ENCODE measurements around the gene TRIM63. TPM values are rescaled to one million over a fixed set of nuclear protein-coding genes. Genes with fewer than 3 reads are reported as not detected.

The TRIM63 gene
- total RNA-seq, 1 experiment from 2014 or later, result not detected

DNA sequence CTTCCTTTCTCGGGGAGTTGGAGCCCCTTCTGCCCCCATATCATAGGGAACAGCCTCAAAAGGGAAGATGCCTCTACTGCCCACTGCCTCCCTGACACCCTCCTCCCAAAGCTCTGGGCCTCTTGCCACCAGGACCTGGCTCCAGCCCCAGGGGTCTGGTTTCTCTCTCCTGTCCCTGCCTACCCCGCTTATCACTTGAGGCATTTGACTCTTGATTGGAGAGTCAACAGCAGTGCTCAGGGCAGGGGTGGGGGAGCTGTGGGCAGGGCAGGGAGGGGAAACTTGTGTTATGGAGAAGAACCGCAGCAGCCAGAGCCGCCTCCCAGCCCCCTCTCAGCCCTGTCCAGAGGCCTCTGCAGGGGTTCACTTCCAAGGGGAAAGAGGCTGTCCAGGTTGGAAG lies 573 bp downstream of the TRIM63 start (continued):
- TF ChIP-seq JUN (CRISPR knock-in tag; IDR thresholded peaks at IDR 0.05) (no peak), GRHL2 (CRISPR knock-in tag; IDR thresholded peaks at IDR 0.05; ENCODE audit: insufficient replicate concordance, severe bottlenecking) (no peak), ESRRA (CRISPR knock-in tag; IDR thresholded peaks at IDR 0.05; ENCODE audit: borderline replicate concordance) (no peak)
- TF ChIP-seq, protein P1, sequence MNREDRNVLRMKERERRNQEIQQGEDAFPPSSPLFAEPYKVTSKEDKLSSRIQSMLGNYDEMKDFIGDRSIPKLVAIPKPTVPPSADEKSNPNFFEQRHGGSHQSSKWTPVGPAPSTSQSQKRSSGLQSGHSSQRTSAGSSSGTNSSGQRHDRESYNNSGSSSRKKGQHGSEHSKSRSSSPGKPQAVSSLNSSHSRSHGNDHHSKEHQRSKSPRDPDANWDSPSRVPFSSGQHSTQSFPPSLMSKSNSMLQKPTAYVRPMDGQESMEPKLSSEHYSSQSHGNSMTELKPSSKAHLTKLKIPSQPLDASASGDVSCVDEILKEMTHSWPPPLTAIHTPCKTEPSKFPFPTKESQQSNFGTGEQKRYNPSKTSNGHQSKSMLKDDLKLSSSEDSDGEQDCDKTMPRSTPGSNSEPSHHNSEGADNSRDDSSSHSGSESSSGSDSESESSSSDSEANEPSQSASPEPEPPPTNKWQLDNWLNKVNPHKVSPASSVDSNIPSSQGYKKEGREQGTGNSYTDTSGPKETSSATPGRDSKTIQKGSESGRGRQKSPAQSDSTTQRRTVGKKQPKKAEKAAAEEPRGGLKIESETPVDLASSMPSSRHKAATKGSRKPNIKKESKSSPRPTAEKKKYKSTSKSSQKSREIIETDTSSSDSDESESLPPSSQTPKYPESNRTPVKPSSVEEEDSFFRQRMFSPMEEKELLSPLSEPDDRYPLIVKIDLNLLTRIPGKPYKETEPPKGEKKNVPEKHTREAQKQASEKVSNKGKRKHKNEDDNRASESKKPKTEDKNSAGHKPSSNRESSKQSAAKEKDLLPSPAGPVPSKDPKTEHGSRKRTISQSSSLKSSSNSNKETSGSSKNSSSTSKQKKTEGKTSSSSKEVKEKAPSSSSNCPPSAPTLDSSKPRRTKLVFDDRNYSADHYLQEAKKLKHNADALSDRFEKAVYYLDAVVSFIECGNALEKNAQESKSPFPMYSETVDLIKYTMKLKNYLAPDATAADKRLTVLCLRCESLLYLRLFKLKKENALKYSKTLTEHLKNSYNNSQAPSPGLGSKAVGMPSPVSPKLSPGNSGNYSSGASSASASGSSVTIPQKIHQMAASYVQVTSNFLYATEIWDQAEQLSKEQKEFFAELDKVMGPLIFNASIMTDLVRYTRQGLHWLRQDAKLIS (CRISPR knock-in tag; IDR thresholded peaks at IDR 0.05; ENCODE audit: borderline replicate concordance), result no peak
- TF ChIP-seq, protein P2, sequence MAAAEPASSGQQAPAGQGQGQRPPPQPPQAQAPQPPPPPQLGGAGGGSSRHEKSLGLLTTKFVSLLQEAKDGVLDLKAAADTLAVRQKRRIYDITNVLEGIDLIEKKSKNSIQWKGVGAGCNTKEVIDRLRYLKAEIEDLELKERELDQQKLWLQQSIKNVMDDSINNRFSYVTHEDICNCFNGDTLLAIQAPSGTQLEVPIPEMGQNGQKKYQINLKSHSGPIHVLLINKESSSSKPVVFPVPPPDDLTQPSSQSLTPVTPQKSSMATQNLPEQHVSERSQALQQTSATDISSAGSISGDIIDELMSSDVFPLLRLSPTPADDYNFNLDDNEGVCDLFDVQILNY (CRISPR knock-in tag; IDR thresholded peaks at IDR 0.05), result no peak
- TF ChIP-seq, protein P3, sequence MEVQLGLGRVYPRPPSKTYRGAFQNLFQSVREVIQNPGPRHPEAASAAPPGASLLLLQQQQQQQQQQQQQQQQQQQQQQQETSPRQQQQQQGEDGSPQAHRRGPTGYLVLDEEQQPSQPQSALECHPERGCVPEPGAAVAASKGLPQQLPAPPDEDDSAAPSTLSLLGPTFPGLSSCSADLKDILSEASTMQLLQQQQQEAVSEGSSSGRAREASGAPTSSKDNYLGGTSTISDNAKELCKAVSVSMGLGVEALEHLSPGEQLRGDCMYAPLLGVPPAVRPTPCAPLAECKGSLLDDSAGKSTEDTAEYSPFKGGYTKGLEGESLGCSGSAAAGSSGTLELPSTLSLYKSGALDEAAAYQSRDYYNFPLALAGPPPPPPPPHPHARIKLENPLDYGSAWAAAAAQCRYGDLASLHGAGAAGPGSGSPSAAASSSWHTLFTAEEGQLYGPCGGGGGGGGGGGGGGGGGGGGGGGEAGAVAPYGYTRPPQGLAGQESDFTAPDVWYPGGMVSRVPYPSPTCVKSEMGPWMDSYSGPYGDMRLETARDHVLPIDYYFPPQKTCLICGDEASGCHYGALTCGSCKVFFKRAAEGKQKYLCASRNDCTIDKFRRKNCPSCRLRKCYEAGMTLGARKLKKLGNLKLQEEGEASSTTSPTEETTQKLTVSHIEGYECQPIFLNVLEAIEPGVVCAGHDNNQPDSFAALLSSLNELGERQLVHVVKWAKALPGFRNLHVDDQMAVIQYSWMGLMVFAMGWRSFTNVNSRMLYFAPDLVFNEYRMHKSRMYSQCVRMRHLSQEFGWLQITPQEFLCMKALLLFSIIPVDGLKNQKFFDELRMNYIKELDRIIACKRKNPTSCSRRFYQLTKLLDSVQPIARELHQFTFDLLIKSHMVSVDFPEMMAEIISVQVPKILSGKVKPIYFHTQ (CRISPR knock-in tag; IDR thresholded peaks at IDR 0.05), result no peak
- TF ChIP-seq, protein P4, sequence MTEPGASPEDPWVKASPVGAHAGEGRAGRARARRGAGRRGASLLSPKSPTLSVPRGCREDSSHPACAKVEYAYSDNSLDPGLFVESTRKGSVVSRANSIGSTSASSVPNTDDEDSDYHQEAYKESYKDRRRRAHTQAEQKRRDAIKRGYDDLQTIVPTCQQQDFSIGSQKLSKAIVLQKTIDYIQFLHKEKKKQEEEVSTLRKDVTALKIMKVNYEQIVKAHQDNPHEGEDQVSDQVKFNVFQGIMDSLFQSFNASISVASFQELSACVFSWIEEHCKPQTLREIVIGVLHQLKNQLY (CRISPR knock-in tag; IDR thresholded peaks at IDR 0.05), result no peak
- TF ChIP-seq, protein P5, sequence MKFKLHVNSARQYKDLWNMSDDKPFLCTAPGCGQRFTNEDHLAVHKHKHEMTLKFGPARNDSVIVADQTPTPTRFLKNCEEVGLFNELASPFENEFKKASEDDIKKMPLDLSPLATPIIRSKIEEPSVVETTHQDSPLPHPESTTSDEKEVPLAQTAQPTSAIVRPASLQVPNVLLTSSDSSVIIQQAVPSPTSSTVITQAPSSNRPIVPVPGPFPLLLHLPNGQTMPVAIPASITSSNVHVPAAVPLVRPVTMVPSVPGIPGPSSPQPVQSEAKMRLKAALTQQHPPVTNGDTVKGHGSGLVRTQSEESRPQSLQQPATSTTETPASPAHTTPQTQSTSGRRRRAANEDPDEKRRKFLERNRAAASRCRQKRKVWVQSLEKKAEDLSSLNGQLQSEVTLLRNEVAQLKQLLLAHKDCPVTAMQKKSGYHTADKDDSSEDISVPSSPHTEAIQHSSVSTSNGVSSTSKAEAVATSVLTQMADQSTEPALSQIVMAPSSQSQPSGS (CRISPR knock-in tag; IDR thresholded peaks at IDR 0.05; ENCODE audit: borderline replicate concordance, low read depth), result no peak

DNA sequence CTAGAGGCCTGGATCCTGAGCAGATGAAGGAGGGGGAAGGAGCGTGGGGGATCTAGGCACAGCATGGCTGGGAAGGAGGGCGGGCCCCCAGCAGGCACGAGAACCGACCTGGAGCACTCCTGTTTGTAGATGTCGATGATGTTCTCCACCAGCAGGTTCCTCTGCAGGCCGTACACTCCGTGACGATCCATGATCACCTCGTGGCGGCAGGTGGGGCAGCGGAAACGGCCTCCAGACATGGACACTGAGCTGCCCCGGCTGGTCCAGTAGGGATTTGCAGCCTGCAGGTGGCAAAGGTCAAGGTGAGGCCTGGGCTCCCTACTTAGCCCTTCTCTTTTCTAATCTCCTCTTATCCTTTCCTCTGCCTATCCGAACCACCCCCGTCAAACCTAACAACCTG lies 1.3 kb downstream of the TRIM63 start:
- Mint-ChIP-seq H3K9me3 (no peaks in the 10 kb centered on the region), H3K27ac (no peak overlapping the region), H3K4me3 (no peak overlapping the region), H3K4me1 (peaks cover 8% of the 10 kb centered on the region; the same call in 1 of the 2 replicates), H3K27me3 (ENCODE audit: low read depth) (no peaks in the 10 kb centered on the region), H3K36me3 (no peaks in the 10 kb centered on the region)
- POLR2A ChIA-PET, result interaction anchor here (0.5 kb wide), 2 partner anchors 223 to 925 kb away, joined by 5 to 7 read pairs; no protein-coding TSS in a partner anchor
- TF ChIP-seq, protein P6, sequence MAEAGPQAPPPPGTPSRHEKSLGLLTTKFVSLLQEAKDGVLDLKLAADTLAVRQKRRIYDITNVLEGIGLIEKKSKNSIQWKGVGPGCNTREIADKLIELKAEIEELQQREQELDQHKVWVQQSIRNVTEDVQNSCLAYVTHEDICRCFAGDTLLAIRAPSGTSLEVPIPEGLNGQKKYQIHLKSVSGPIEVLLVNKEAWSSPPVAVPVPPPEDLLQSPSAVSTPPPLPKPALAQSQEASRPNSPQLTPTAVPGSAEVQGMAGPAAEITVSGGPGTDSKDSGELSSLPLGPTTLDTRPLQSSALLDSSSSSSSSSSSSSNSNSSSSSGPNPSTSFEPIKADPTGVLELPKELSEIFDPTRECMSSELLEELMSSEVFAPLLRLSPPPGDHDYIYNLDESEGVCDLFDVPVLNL (CRISPR knock-in tag; IDR thresholded peaks at IDR 0.05; ENCODE audit: borderline replicate concordance, low read depth), result no peak
- DNase-seq (ENCODE audit: low spot score), result no peak
- no peak for ATAC-seq
- CTCF ChIA-PET, result interaction anchor here (0.7 to 3.5 kb wide), 7 partner anchors 30 to 351 kb away, joined by 3 to 13 read pairs (median 4); partner anchors contain the start of gene ZNF593

DNA sequence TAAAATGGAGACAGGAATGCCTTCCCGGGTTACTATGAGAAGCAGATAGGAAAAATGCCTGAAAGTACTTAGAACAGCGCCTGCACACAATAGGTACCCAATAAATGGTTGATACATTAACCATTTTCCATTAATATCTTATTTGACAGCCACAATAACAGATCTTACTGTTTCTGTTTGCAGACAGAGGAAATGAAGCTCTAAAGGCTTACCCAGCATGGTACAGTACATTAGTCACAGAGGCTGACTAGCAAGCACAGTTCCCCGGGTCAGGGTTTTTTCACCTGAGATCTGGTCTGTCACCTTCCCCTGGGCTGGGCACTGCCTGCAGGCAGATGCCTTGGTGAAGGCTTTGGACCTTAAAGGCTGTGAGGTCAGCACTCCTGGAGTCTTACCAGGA lies 2.9 kb downstream of the TRIM63 start:
- Mint-ChIP-seq H3K36me3 (no peaks in the 10 kb centered on the region), H3K4me1 (peaks cover 8% of the 10 kb centered on the region; the same call in 1 of the 2 replicates), H3K27me3 (ENCODE audit: low read depth) (peaks cover 2% of the 10 kb centered on the region; the same call in 1 of the 2 replicates), H3K4me3 (no peak overlapping the region), H3K9me3 (no peaks in the 10 kb centered on the region), H3K27ac (no peak overlapping the region; the same call in 1 of the 2 replicates)
- POLR2A ChIA-PET, result no interaction called here
- CTCF ChIA-PET, result interaction anchor here (0.8 to 3.5 kb wide), 4 partner anchors 29 to 170 kb away, joined by 3 to 13 read pairs (median 4); partner anchors contain the start of gene CEP85
- DNase-seq (ENCODE audit: low spot score), result no peak
- ATAC-seq, result no peak
- TF ChIP-seq CREB1 (CRISPR knock-in tag; IDR thresholded peaks at IDR 0.05) (no peak), RORB (CRISPR knock-in tag; IDR thresholded peaks at IDR 0.05) (no peak)
- TF ChIP-seq, protein P7, sequence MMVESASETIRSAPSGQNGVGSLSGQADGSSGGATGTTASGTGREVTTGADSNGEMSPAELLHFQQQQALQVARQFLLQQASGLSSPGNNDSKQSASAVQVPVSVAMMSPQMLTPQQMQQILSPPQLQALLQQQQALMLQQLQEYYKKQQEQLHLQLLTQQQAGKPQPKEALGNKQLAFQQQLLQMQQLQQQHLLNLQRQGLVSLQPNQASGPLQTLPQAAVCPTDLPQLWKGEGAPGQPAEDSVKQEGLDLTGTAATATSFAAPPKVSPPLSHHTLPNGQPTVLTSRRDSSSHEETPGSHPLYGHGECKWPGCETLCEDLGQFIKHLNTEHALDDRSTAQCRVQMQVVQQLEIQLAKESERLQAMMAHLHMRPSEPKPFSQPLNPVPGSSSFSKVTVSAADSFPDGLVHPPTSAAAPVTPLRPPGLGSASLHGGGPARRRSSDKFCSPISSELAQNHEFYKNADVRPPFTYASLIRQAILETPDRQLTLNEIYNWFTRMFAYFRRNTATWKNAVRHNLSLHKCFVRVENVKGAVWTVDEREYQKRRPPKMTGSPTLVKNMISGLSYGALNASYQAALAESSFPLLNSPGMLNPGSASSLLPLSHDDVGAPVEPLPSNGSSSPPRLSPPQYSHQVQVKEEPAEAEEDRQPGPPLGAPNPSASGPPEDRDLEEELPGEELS (CRISPR knock-in tag; IDR thresholded peaks at IDR 0.05), result no peak
- TF ChIP-seq, protein P8, sequence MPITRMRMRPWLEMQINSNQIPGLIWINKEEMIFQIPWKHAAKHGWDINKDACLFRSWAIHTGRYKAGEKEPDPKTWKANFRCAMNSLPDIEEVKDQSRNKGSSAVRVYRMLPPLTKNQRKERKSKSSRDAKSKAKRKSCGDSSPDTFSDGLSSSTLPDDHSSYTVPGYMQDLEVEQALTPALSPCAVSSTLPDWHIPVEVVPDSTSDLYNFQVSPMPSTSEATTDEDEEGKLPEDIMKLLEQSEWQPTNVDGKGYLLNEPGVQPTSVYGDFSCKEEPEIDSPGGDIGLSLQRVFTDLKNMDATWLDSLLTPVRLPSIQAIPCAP (CRISPR knock-in tag; IDR thresholded peaks at IDR 0.05), result no peak
- TF ChIP-seq, protein P1 (CRISPR knock-in tag; IDR thresholded peaks at IDR 0.05; ENCODE audit: borderline replicate concordance), result no peak
